ENCODE measurements around the gene SLC7A14.

Gene SLC7A14

DNA sequence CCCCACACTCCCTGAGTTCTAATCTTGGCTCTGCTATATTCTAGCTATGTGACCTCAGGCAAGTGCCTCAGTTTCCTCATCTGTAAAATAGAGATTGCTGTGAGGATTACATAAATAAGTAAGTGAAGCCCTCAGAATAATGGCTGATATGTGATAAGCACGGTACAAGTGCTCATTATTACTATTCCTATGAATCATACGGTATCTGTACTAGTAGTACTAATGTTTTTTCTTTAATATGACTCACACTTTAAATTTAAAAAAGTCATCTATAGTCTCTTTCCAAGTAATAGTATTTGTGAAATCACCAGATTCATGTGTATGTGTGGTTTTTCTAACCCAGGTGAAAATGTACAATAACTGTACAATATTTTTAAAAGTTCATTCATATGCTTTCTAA lies 108.5 kb downstream of the SLC7A14 start:
- DNase-seq (ENCODE audit: low read depth, low spot score), result no peak
- H3K27ac ChIP-seq, result no peak overlapping the region

DNA sequence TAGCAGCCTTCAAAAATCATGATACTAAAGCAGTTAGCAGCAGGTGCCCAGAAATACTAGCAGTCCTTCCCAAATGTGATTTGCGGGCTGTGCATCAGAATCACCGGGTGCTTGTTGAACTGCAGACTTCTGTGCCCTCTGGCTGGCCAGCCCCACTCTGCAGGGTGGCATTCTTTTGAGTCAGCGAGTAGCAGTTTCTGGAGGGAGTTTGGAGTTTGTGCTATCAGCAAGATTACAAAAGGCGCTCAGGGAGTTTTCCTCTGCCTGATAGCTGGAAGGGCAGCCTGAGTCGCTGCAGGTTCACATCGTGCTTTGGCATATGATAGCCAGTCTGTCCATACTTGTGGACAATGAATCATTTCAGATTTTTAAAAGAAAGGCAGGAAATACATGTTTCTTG lies 109.6 kb downstream of the SLC7A14 start:
- no peak overlapping the region for H3K27ac ChIP-seq
- no peak for DNase-seq (ENCODE audit: low read depth, low spot score)

DNA sequence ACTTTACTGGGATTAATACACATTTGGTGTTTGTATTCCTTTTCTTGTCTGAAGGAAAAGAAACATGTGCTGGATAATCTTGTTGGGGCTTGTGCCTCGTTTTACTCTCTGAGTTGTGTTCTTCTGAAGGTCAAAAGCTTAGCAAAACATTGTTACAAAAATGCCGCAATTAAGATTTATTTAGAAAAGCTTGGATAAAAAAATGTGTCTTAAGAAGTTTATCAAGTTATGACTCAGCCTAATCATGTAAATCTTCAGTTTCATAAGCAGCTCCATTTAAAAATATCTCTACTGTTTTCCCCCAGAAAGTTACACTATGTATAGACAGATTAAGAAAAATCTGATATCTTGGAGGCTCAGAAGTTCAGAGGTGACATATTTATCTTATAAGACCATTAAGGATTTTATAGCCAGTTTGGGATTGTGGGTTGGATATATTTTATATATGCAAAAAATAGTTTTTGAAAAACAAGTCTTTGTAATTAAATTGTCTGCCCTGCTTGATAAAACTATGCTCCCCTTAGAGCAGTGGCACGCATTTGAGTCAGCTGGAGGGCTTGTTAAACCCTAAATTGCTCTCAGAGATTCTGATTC lies 110.7 kb downstream of the SLC7A14 start:
- H3K27ac ChIP-seq, result no peak overlapping the region
- DNase-seq (ENCODE audit: low read depth, low spot score), result no peak

DNA sequence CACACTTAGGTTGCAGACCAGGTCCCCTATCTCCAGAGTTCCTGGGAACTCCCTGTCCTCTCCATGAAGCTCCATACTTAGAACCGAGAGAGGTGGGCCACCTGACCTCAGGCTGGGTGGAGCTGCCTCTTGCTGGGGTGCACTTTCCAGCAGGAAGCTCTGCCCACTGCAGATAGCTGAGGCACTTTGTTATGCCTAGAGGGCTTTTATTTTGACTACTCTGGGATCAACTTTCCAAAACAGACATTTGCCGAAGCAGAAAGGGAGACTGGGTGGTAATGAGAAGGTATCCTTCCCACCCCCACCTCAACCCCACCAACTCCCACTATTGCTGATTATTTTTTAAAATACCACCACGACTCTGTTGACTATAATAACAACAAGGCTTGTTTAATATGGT lies 112.5 kb downstream of the SLC7A14 start:
- DNase-seq (ENCODE audit: low read depth, low spot score), result no peak
- H3K27ac ChIP-seq, result no peak overlapping the region

DNA sequence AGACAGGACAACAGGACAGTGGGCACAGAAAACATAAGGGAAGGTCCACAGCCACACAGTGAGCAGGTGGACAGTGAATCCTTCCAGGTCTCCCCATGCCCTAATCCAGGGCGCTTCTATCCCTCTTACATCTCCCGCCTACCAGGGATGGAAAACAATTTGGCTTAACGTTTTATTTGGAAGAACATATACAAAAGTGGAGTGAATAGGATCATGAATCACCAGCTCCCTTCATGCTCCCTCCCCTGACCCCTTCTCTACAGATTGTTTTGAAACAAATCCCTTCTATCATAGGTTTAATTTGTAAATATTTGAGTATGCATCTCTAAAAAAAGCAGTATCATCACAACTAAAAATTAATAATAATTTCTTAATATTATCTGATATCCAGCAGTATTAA lies 114.7 kb downstream of the SLC7A14 start:
- no peak for DNase-seq (ENCODE audit: low read depth, low spot score)
- H3K27ac ChIP-seq, result no peak overlapping the region

DNA sequence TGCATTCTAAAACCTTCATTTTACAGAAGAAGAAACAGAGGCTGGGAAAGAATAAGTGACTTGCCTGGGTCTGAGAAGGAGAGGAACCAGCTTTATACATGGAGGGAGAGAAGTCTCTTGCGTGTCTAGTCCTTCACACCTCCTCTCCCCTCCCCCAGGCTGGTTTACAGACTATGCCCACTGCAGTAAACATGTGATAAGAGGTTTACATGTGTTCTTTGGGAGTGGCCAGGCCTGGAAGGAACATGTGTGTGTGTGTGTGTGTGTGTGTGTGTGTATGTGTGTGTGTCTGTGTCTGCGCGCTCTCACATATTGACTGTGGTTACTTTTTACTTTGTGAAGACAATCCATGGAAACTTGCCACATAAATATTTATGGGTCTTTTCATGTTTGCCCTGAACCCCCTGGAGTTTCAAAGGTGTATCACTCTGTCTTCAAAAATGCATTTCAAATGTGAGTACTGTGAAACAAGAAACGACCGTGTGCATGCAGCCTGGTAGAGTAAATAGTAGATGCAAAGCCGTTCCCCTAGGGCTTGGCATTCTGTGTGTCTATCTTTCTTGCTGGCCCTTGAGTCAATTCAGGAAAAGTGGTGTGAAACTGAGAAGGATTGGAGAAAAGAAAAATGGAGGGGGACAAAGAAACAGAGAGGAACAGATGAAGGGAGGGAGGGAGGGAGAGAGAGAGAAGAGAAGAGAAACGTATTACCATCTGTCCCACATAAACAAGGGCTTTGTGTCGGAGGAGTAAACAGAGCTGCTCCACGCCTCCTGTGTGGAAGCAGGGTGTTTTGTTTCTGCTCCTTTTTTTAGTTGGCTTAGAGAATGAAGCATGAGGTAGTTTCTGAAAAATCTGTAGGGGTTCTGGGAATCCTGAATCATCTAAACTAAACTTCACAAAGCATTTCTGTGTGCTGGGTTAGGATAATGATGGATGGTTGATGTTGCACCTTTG lies 115.5 kb downstream of the SLC7A14 start:
- DNase-seq (ENCODE audit: low read depth, low spot score), result no peak
- H3K27ac ChIP-seq, result no peak overlapping the region

DNA sequence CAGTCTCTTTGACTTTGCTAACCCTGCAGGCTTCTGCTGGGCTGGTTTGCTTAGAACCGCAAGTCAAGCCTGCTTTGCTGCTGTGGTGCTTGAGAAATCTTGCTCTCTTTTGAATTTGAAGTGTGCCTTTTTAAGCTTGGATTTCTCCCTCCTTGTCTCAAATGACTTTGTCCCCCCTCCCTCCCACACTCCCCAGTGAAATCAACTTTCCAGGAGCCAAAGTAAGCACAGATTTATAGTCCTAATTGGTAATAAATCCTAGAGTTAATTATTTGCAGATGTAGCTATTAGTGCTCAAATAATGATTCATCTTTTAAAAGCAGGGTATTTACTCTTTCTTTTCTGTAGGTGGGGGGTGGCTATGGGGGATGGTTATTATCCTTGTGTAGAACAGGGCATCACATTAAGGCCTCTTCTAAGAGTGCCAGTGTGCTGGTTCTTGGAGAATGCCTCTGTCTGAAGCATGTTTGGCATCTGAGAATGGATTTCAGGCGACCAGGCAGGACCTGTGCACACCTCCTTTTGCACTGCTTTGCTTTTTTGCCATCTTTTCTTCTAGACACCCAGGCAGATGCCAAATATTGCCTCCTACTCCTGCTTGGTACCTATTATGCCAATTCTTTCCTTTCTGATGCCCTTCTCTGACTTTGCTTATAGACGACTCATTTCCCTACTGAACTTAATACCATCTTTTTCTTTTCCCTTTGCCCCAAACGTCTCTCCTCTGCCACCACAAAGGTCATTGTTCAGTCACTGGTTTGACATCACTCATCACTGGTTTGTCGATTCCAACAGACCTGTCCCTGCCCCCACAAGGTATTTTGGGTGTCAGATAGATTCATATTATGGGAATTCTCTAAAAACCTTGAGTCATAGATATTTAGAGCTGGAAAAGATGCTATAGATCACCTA lies 116.5 kb downstream of the SLC7A14 start:
- DNase-seq (ENCODE audit: low read depth, low spot score), result no peak

DNA sequence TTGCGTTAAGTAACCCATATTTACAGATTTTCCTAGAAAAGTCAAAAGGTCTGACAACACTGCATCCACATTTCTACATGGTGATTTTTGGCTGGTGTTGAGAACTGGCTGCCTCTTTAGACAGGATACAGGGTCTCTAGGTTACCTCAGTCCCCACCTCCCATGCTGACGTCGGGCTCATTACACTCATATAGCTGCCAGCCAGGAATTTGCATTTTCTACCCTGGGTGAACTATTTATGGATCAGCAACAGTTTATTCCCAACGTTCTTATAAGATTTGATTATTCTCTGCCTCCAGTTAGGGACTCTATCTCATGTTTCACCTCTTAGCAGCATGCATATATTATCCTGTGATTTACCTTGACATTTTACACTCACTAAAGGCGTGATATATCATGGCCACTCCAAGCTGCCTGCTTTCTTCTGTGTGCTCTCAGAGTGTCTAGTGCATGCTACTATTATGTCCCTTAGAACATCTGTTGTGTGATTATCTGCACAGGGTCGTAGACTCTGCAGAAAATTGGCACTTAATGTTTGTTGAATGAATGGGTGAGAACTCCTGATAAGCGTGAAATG lies 118.2 kb downstream of the SLC7A14 start:
- DNase-seq (ENCODE audit: low read depth, low spot score), result no peak
- no peak overlapping the region for H3K27ac ChIP-seq

More for the DNA sequence above, 116.5 kb downstream of the SLC7A14 start:
- no peak overlapping the region for H3K27ac ChIP-seq

DNA sequence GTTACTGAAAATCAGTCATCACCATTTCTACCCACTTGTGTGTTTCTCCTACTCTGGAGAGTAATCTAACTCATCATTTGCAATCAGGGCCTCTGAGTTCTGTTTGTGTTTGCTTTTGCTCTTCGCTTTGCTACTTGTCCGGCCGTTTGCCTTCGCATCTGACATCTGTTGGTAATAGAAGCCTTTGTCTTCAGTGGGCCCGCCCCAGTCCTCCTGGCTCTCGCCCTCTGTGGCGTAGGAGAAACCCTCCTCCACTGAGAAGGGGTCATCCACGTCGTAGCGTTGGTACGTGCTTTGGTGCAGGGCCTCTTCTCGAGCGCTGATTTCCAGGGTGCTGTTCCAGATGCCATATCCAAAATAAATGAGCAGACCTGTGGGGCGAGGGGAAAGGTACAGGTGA lies 118.9 kb downstream of the SLC7A14 start:
- H3K27ac ChIP-seq, result no peak overlapping the region
- no peak for DNase-seq (ENCODE audit: low read depth, low spot score)

DNA sequence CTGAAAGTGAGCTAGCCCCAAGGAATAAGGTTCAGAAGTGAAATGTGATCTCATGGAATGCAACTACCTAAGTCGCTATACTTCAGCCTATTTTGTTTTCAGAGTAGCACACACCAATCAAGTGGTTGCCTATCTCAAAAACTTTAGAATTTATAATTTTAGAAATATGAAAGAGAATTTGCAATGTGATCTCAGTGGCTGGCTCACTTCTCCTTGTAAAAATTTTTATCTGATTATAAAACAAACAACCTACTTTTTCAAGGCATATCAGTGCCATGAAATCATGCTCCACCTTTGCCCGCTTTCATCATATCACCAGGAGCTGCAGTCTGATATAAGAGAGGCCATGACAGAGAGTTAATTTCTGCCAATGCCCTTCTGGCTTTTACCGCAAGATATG lies 119.9 kb downstream of the SLC7A14 start:
- H3K27ac ChIP-seq, result no peak overlapping the region
- no peak for DNase-seq (ENCODE audit: low read depth, low spot score)

DNA sequence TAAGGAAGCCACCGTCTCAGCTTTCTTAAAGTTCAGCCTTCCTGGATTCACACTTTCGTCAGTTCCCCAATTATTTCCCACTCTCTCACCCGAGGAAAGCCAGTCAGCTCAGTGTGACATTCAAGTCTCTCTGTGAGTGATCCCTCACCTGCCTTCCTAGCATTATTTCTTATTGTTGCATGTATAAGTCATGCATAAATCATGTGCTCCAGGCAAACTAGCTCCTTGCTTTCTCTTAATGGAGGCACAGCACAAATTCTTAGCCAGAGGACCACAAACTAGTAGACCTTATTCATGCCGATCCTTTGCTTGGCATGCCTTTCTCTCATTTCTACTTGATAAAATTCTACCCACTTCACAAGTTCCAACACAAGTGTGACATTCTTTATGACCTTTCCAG lies 122.9 kb downstream of the SLC7A14 start:
- no peak overlapping the region for H3K27ac ChIP-seq
- no peak for DNase-seq (ENCODE audit: low read depth, low spot score)

DNA sequence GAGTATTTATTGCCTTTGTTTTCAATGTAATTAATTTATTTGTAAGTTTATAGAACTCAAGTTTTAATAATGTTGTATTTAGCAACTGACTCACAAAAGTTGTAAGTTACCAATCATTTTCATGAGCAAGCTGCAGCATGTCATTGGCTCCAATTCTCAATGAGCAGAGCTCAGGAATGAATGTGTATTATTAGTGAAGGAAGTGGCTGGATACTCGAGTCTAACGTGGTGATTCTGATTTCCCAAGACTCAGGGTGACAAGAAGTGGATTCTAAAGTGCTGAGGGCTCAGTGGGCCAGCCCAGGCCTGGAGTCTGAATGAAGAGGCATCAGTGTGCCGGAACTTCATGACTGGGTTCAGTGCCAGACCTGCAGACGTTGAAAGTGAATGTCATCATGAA lies 127.6 kb downstream of the SLC7A14 start:
- DNase-seq (ENCODE audit: low read depth, low spot score), result peak; percentile 58
- no peak overlapping the region for H3K27ac ChIP-seq

DNA sequence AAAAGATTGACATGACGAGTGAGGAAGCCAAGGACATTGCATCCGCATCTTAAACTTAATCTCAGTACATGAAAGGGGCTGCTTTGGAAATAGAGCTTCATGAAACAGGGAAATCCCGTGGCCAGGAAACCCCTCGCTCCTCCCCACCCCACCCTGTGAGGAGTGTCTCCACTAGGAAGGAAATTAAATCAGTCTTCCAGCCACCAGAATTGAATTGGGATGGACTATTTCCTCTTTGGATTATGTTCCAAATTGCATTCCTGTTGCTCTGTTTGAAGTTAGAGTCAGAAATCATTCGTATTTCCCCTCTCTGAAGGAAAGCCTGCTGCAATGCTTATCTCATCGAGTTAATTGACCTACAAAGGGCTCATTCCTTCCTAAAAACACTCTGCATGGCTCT lies 131.4 kb downstream of the SLC7A14 start:
- no peak overlapping the region for H3K27ac ChIP-seq

DNA sequence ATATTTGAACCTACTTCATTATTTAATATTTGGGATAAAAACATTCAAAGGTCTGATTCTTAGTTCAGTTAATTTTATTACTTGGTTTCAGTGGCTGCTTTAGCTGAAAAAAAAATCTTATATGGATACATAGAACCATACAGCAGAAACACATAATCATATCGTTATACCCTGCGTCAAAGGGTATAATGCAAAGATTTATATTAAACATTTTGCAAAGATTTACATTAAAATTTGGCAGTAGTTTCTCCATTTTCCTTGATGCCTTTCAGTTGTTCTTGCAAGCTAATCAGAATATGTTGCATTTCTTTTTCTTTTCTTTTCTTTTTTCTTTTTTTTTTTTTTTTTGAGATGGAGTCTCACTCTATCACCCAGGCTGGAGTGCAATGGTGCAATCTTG lies 135.8 kb downstream of the SLC7A14 start:
- no peak for DNase-seq (ENCODE audit: low read depth, low spot score)
- no peak overlapping the region for H3K27ac ChIP-seq

More for the DNA sequence above, 131.4 kb downstream of the SLC7A14 start:
- DNase-seq (ENCODE audit: low read depth, low spot score), result no peak

DNA sequence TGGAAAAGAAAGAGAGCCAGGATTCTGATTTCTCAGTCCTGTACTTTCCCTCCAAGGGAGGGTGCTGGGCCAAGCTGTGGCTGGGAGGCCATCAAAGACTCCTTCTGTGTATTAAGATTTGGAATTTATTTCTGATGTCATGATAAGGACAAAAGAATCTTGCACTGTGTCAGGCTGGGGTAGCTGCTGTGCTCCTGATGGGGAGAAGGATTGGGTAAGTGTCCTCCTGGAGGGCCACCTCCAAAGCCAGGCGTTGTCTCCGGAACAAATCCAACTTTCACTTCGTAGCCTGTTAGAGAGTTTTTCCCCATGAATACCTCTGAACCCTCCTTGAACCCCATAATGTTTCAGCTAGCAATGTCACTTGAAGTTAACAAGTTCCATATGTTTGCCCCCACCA lies 137.3 kb downstream of the SLC7A14 start:
- DNase-seq (ENCODE audit: low read depth, low spot score), result no peak
- H3K27ac ChIP-seq, result no peak overlapping the region

DNA sequence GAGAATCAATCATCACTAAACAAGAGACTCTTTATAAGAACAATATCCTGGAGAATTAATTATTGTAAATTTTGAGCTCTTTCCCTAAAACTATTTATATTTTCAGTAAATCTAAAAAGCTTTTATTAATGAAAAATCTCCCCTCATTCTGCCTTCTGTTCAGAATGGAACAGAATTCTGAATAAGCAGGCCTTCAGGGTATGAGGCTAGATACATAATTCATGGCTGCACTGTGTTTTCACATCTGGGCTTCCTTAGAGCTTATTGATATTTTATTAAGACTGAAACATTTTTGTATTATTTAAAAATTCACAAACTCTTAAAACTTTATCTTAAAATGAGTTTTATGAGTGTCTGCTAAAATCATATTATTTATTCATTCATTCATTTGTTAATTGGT lies 142.4 kb downstream of the SLC7A14 start:
- H3K27ac ChIP-seq, result no peak overlapping the region
- DNase-seq (ENCODE audit: low read depth, low spot score), result no peak

DNA sequence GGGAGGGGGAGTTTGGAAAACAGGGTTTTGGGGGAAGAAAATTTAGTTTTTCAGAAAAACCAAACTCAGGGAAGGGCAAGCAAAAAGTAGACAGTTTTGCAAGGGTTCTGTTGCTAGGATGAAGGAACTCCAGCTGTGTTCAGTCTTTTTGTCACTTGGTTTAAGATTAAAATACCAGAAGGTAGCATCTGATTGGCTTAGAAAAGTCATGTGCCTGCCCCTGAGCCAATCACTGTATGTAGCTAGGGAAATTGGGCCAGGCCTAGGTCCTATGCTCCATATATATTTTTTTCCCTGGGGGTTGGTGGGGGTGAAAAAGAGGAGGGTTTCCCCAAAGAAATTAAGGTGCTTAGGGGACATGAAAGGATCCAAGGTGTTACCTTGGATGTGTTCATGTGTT lies 142.9 kb downstream of the SLC7A14 start:
- DNase-seq (ENCODE audit: low read depth, low spot score), result no peak
- no peak overlapping the region for H3K27ac ChIP-seq

DNA sequence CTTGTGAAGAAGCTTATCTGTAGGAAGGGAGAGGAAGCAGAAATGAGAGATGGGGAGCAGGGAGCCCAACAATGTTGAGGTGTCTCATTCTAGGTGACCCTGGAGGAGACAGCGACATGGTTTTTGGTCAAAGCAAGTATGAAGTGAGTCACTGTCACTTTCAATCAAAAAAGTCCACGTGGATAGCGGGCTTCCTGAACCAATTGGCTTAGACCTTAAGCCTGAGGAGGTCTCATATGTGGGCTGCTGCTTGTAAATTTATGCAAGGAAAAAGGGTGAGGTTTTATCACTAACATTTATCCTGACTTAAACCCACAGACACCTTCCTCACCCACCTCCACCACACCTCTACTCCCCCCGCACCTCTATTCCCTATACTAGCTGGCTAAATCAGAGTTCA lies 144.5 kb downstream of the SLC7A14 start:
- no peak overlapping the region for H3K27ac ChIP-seq
- DNase-seq (ENCODE audit: low read depth, low spot score), result no peak

DNA sequence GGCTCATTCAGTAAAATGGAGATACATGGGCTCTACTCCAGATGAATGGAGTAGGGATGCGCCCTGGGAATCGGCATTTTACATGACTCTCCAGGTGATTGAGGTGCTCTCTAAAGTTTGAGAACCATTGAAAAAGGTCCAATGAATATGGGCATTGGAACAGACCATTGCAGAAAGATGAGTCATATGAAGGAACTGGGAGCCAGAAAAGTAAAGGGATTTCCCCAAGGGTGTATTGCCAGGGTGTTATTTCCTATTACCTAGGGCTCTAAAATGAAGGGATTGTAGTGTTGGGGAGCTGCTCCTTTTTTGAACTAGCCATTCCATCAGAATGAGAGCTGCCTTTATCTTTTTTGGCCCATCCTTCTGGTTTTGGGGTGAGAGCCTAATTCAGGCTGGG lies 145.5 kb downstream of the SLC7A14 start:
- peak; percentile 2 for DNase-seq (ENCODE audit: low read depth, low spot score)
- no peak overlapping the region for H3K27ac ChIP-seq

DNA sequence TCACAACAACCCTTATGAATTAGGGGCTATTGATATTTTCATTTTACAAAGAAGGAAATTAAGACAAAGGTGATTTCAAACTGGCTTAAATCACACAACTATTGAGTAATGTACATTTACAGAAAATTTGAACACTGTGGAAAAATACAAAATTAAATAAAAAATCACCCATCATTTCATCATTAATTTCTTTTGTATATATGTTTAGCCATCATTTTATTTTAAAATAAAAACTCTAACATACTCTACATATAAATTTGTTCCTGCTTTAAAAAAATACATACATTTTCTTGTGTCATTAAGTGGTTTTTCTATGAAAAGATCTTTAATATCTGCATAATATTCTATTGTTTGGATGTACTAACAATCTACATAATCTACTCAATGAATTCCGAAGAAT lies 147.0 kb downstream of the SLC7A14 start:
- H3K27ac ChIP-seq, result no peak overlapping the region
- DNase-seq (ENCODE audit: low read depth, low spot score), result no peak

Measured in epithelial cell of prostate (primary cell).